Thoracic aorta (tissue), 2 donors: ENCODE measurements around the gene OTOG. TPM values are rescaled to one million over a fixed set of nuclear protein-coding genes. Genes with fewer than 3 reads are reported as not detected.

Experiments used
- ATAC-seq: fragments of 150-250 bp; one replicate; pipeline ENCODE4 v1.8.0; 2017; ENCODE audit warnings: low read depth; ENCODE audit not compliant: insufficient number of reproducible peaks, low FRiP score
- DNase-seq: peaks from one replicate; pipeline ENCODE4 v3.0.0-alpha.2; 2020; ENCODE audit warnings: low spot score
- H3K27ac ChIP-seq, 2 donors: fragments of 200-600 bp; sonication (generic); 1 replicate in 1 of 2; 2 replicates in 1 of 2; pipeline ENCODE4 v1.5.1; 2016; ENCODE audit warnings: mild to moderate bottlenecking in 2 of 2, moderate library complexity in 2 of 2
- H3K27me3 ChIP-seq: fragments of 200-600 bp; sonication (generic); replicated peaks from 2 replicates; pipeline ENCODE4 v1.6.0; 2016; ENCODE audit warnings: mild to moderate bottlenecking; ENCODE audit not compliant: insufficient read depth
- H3K36me3 ChIP-seq: fragments of 200-600 bp; sonication (generic); one replicate; pipeline ENCODE4 v1.5.1; 2016
- H3K4me1 ChIP-seq, 2 donors: fragments of 200-600 bp; sonication (generic); 1 replicate in 1 of 2; 2 replicates in 1 of 2; pipeline versions ENCODE4 v1.5.1 to v1.6.0; 2016; ENCODE audit warnings: low read depth in 2 of 2, mild to moderate bottlenecking in 1 of 2; ENCODE audit not compliant: control insufficient read depth in 1 of 2
- H3K4me3 ChIP-seq: fragments of 200-600 bp; sonication (generic); 2 replicates; pipeline ENCODE4 v1.5.1; 2016; ENCODE audit warnings: mild to moderate bottlenecking
- H3K9me3 ChIP-seq: fragments of 200-600 bp; sonication (generic); 2 replicates; pipeline ENCODE4 v1.5.1; 2016
- total RNA-seq, 2 donors: library from RNA; depleted of rRNA; stranded (reverse); fragments of >200 nt; gene quantifications; one replicate each; pipeline versions ENCODE4 v1.1.0 to v1.2.3, GENCODE V29; 2016
- TF ChIP-seq, protein P1 (sequence below): fragments of 200-600 bp; sonication (generic); IDR thresholded peaks from one replicate; pipeline ENCODE4 v1.5.1; 2019; ENCODE audit warnings: antibody characterized with exemption

The OTOG gene
- total RNA-seq, 2 donors from 2014 or later = not detected

GRCh38 chr11:17596310-17596669 lies 49.2 kb downstream of the OTOG start:
- no peak for DNase-seq

GRCh38 chr11:17596711-17597110 lies 49.7 kb downstream of the OTOG start:
- ATAC-seq = no peak
- Histone ChIP-seq H3K27me3 (no peaks in the 10 kb centered on the region), H3K36me3 (no peaks in the 10 kb centered on the region), H3K27ac (no peak overlapping the region), H3K9me3 (no peaks in the 10 kb centered on the region), H3K4me1 (no peaks in the 10 kb centered on the region), H3K4me3 (no peak overlapping the region)
- no peak for DNase-seq
- TF ChIP-seq, protein P1, sequence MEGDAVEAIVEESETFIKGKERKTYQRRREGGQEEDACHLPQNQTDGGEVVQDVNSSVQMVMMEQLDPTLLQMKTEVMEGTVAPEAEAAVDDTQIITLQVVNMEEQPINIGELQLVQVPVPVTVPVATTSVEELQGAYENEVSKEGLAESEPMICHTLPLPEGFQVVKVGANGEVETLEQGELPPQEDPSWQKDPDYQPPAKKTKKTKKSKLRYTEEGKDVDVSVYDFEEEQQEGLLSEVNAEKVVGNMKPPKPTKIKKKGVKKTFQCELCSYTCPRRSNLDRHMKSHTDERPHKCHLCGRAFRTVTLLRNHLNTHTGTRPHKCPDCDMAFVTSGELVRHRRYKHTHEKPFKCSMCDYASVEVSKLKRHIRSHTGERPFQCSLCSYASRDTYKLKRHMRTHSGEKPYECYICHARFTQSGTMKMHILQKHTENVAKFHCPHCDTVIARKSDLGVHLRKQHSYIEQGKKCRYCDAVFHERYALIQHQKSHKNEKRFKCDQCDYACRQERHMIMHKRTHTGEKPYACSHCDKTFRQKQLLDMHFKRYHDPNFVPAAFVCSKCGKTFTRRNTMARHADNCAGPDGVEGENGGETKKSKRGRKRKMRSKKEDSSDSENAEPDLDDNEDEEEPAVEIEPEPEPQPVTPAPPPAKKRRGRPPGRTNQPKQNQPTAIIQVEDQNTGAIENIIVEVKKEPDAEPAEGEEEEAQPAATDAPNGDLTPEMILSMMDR = no peak

More at GRCh38 chr11:17596310-17596669, 49.2 kb downstream of the OTOG start:
- Histone ChIP-seq H3K4me1 (no peaks in the 10 kb centered on the region), H3K36me3 (no peaks in the 10 kb centered on the region), H3K4me3 (no peak overlapping the region), H3K27ac (no peak overlapping the region), H3K9me3 (no peaks in the 10 kb centered on the region), H3K27me3 (no peaks in the 10 kb centered on the region)
- TF ChIP-seq, protein P1 = no peak
- no peak for ATAC-seq

DNA sequence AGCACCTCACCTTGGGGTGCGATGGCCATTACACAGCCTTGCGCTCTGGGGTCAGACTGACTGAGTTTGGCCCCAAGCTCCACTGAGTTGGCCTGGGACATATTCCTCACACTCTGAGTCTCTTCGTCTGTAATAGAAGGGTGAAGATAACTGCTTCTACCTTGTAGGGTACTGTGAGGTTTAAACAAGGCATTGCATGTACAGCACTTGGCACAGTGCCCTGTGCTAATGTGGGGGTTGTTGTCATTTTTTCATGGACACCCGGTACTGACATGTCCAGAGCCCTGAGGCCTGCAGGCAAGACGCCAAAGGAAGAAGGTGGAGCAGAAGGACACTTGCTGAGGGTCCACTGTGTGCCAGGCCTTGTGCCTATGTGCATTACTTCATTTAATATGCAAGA lies 50.7 kb downstream of the OTOG start:
- H3K4me3 ChIP-seq = no peak overlapping the region
- ATAC-seq = no peak
- H3K36me3 ChIP-seq = no peaks in the 10 kb centered on the region
- H3K27me3 ChIP-seq = no peaks in the 10 kb centered on the region
- no peaks in the 10 kb centered on the region for H3K9me3 ChIP-seq
- H3K27ac ChIP-seq = no peak overlapping the region
- TF ChIP-seq, protein P1 = no peak
- no peaks in the 10 kb centered on the region for H3K4me1 ChIP-seq
- DNase-seq = no peak

DNA sequence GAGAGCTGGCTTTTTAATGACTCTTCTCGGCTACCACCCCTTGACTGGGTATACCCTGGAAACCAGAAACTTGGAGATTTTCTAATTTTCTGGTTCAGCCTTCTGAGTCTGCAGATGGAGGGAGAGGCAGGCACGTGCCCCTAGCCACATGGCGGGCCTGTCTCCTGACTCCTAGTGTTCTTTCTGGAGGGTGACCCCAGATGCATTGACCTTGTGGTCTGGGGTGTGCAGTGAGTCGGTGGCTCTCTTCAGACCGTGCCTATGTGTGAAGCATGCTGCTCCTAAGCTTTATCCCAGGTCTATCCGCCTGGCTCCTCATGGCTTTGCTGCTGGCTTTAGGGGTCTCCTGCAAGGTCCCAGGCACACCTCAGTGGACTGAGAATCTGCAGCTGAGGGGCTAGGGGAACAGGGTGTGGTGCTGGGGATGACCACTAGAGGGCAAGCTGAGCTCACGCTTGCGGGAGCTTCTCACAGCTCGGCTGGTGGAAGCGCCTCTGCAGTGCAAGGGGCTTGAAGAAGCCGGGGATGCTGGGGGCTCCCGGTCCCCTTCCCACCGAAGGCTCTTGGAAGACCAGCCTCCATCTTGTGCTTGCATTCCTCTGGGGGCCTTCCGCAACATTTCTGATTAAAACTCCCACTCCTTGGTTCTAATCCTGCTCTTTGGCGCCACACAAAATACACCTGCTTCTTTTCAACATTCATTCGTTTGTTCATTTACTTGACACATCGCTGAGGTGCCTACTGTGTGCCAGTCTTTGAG lies 51.8 kb downstream of the OTOG start:
- Histone ChIP-seq H3K4me3 (no peak overlapping the region), H3K9me3 (no peaks in the 10 kb centered on the region), H3K27me3 (no peaks in the 10 kb centered on the region), H3K36me3 (no peaks in the 10 kb centered on the region), H3K27ac (no peak overlapping the region), H3K4me1 (no peaks in the 10 kb centered on the region)
- no peak for ATAC-seq
- no peak for DNase-seq
- TF ChIP-seq, protein P1 = peak; percentile 92

GRCh38 chr11:17599460-17599925 lies 52.4 kb downstream of the OTOG start:
- Histone ChIP-seq H3K4me3 (no peak overlapping the region), H3K27ac (no peak overlapping the region), H3K4me1 (no peaks in the 10 kb centered on the region), H3K27me3 (no peaks in the 10 kb centered on the region), H3K9me3 (no peaks in the 10 kb centered on the region), H3K36me3 (no peaks in the 10 kb centered on the region)
- TF ChIP-seq, protein P1 = no peak
- DNase-seq (no peak), ATAC-seq (no peak)
